ENCODE measurements around the gene SERPINC1. TPM values are rescaled to one million over a fixed set of nuclear protein-coding genes. Genes with fewer than 3 reads are reported as not detected.
A peak's percentile ranks its signal among the peaks of the same experiment; 100 is the strongest.

SERPINC1 gene
- total RNA-seq, 6 donors from 2014 or later = 0.26 to 1.5 TPM; not detected in 4

DNA sequence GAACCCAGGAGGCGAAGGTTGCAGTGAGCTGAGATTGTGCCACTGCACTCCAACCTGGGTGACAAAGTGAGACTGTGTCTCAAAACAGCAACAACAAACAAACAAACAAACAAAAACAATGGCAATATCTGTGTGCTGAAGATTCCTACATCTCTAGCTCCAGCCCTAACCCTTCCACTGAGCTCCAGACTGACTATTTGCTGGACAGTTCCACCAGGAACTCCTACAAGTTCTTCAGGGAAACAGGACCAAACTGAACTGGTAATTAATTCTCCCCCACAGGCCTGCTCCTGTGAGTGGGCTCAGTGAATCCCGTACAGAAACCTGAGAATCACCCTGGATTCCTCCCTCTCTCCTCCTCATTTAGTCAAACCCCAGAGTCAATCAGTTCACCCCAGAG is 1.5 kb downstream of the SERPINC1 start:
- ATAC-seq (ENCODE audit: low FRiP score in 2 of 2) (no peak), DNase-seq (no peak)
- H3K36me3 ChIP-seq = no peaks in the 10 kb centered on the region
- no peak overlapping the region for H3K4me3 ChIP-seq
- H3K27ac ChIP-seq = no peak overlapping the region
- peaks cover 0 to 4% (median 0%) of the 10 kb centered on the region in 4 donors for H3K4me1 ChIP-seq
- no peaks in the 10 kb centered on the region for H3K9me3 ChIP-seq
- H3K27me3 ChIP-seq = no peaks in the 10 kb centered on the region
- no peak for TF ChIP-seq POLR2AphosphoS5 (IDR thresholded peaks at IDR 0.05)
- no peak for TF ChIP-seq EP300 (IDR thresholded peaks at IDR 0.05)
- no peak for TF ChIP-seq POLR2A (IDR thresholded peaks at IDR 0.05)
- TF ChIP-seq, protein P1, sequence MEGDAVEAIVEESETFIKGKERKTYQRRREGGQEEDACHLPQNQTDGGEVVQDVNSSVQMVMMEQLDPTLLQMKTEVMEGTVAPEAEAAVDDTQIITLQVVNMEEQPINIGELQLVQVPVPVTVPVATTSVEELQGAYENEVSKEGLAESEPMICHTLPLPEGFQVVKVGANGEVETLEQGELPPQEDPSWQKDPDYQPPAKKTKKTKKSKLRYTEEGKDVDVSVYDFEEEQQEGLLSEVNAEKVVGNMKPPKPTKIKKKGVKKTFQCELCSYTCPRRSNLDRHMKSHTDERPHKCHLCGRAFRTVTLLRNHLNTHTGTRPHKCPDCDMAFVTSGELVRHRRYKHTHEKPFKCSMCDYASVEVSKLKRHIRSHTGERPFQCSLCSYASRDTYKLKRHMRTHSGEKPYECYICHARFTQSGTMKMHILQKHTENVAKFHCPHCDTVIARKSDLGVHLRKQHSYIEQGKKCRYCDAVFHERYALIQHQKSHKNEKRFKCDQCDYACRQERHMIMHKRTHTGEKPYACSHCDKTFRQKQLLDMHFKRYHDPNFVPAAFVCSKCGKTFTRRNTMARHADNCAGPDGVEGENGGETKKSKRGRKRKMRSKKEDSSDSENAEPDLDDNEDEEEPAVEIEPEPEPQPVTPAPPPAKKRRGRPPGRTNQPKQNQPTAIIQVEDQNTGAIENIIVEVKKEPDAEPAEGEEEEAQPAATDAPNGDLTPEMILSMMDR (IDR thresholded peaks at IDR 0.05) = no peak
- 91 to 97% methylated on average over 2 of the region's 2 CpGs for WGBS, 2 donors

DNA sequence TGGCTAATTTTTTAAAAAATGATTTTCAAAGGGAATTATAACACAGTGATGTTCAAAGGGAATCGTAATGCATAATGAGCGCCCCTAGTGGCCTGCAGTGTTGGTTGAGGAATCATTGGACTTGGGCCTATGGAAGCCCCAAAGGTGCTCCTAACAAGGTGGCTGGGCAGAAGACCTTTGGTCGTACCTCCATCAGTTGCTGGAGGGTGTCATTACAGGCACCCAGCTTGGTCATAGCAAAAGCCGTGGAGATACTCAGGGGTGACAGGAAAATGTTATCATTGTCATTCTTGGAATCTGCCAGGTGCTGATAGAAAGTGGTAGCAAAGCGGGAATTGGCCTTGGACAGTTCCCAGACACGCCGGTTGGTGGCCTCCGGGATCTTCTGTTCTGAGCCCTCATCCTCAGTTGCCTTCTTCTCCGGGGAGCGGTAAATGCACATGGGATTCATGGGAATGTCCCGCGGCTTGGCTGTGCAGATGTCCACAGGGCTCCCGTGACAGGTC is 2.7 kb downstream of the SERPINC1 start:
- H3K4me3 ChIP-seq = no peak overlapping the region
- no peak for TF ChIP-seq EP300 (IDR thresholded peaks at IDR 0.05)
- TF ChIP-seq, protein P1 (IDR thresholded peaks at IDR 0.05) = peak in 5 of 6 experiments; percentile 11 to 27 (median 23)
- no peak for ATAC-seq (ENCODE audit: low FRiP score in 2 of 2)
- WGBS, 2 donors = 85 to 91% methylated on average over 10 to 13 of the region's 13 CpGs
- no peak overlapping the region for H3K27ac ChIP-seq
- H3K9me3 ChIP-seq = no peaks in the 10 kb centered on the region
- DNase-seq = no peak
- H3K4me1 ChIP-seq = peaks cover 0 to 4% (median 0%) of the 10 kb centered on the region in 4 donors
- H3K27me3 ChIP-seq = no peaks in the 10 kb centered on the region
- H3K36me3 ChIP-seq = no peaks in the 10 kb centered on the region

DNA sequence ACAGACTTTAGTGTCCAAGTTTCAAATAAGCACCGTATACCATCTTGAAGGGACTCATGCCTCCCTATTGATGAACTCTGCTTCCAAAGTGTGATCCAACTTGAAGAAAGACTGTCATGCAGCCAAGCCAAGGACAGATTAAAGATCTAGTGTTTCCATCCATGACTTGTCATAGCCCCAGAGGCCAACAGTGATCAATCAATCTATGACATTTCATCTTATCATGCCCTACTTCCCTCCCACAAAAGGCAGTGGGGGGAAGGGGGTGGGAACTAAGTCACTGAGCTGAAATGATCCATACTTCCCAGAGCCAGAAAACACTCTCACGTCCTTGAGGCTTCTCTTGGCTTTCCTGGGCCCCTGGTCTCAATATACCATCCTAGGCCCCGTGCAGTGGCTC is 4.0 kb downstream of the SERPINC1 start:
- DNase-seq (no peak), ATAC-seq (ENCODE audit: low FRiP score in 2 of 2) (no peak)
- no peak overlapping the region for H3K4me3 ChIP-seq
- H3K4me1 ChIP-seq = no peaks in the 10 kb centered on the region
- no peaks in the 10 kb centered on the region for H3K36me3 ChIP-seq
- no peaks in the 10 kb centered on the region for H3K27me3 ChIP-seq
- WGBS, 2 donors = 94 to 100% methylated on average over 2 to 3 of the region's 3 CpGs
- TF ChIP-seq, protein P1 (IDR thresholded peaks at IDR 0.05) = no peak
- TF ChIP-seq POLR2AphosphoS5 (IDR thresholded peaks at IDR 0.05) (no peak), POLR2A (IDR thresholded peaks at IDR 0.05) (no peak), EP300 (IDR thresholded peaks at IDR 0.05) (no peak)
- H3K27ac ChIP-seq = no peak overlapping the region
- no peaks in the 10 kb centered on the region for H3K9me3 ChIP-seq

DNA sequence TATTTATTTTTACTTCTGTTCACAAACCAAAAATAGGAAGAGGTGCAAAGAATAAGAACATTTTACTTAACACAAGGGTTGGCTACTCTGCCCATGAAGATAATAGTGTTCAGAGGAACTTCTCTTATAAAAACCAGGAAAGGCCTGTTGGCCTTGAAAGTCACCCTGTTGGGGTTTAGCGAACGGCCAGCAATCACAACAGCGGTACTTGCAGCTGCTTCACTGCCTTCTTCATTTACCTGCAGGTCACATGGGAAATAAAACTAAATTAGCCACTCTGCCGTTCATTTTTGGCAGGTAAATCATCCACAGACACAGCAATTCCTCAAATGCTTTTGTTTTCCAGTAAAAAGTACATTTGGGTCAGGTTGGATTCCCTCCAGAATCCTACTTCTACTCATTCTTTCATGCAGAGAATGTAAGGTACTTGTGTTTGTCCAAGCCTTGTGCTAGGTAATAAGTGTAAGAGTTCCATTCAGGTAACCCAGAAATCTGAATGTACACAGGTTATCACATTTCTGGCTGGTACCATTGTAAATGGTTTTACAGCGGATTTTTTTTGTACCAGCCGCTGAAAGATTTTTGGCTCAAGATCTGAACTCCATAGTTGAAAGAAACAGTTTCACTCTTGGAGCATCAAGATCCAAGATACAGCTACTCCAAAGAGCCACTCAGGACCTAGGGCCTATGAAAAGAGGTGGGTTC is 13.1 kb downstream of the SERPINC1 start:
- Histone ChIP-seq H3K4me3 (no peak overlapping the region), H3K27me3 (no peaks in the 10 kb centered on the region), H3K27ac (no peak overlapping the region), H3K9me3 (no peaks in the 10 kb centered on the region), H3K36me3 (no peaks in the 10 kb centered on the region), H3K4me1 (peaks cover 0 to 8% (median 1%) of the 10 kb centered on the region in 4 donors)
- no peak for DNase-seq
- TF ChIP-seq POLR2A (IDR thresholded peaks at IDR 0.05) (no peak), POLR2AphosphoS5 (IDR thresholded peaks at IDR 0.05) (no peak)
- TF ChIP-seq, protein P1 (IDR thresholded peaks at IDR 0.05) = no peak
- 68 to 74% methylated on average over 6 of the region's 6 CpGs for WGBS, 2 donors
- ATAC-seq (ENCODE audit: low FRiP score in 2 of 2) = no peak

DNA sequence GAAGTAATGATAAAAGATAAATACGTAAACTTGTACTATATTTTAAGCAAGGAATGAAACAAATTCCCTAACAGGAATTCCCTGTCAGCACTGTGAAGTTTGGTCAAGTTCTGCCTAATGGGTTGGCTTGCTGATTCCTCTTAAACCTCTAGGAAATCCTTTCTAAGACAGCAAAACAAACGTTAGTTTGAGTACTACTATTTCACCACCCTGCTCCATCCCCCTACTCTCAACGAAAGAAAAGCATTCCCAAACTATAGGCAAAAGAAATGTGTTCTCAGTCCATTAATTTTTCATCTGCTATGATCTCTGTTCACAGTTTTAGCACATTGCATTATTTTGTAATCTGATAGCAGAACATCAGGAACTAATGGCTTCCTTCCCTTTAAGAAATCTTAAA is 16.1 kb downstream of the SERPINC1 start:
- H3K27ac ChIP-seq = no peak overlapping the region
- no peaks in the 10 kb centered on the region for H3K36me3 ChIP-seq
- TF ChIP-seq EP300 (IDR thresholded peaks at IDR 0.05) (no peak), POLR2A (IDR thresholded peaks at IDR 0.05) (no peak), POLR2AphosphoS5 (IDR thresholded peaks at IDR 0.05) (no peak)
- TF ChIP-seq, protein P1 (IDR thresholded peaks at IDR 0.05) = no peak
- H3K9me3 ChIP-seq = no peaks in the 10 kb centered on the region
- ATAC-seq (ENCODE audit: low FRiP score in 2 of 2) = no peak
- no peaks in the 10 kb centered on the region for H3K27me3 ChIP-seq
- no peak for DNase-seq
- H3K4me3 ChIP-seq = no peak overlapping the region
- 45 to 48% methylated on average over 3 of the region's 3 CpGs for WGBS, 2 donors
- H3K4me1 ChIP-seq = peaks cover 0 to 8% (median 1%) of the 10 kb centered on the region in 4 donors

Measured in upper lobe of left lung (tissue), 6 donors.